ENCODE measurements around the gene PCNX2. TPM values are rescaled to one million over a fixed set of nuclear protein-coding genes. Genes with fewer than 3 reads are reported as not detected.

The PCNX2 gene
- total RNA-seq, 2 experiments from 2014 or later, result 46.4 to 49.4 TPM

DNA sequence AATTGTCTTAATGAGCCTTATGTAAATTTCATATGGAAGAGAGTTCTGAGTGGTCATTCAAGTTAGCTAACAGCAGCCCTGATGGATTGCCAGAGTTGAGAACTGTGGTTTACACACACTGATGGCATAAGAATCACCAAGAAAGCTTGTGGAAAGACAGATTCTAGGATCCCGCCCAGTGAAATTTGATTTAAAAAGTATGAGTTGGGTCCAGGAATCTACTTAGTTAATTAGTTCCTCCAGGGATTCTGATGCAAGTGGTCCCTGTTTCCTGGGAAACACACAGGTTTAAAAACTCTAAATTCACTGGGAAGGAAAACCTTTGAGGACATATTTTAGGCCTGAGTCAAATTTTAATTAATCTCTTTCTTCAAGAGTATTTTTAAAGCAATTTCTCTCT is 200.8 kb downstream of the PCNX2 start:
- H3K9me3 ChIP-seq (ENCODE audit: control insufficient read depth in 1 of 2, insufficient read depth in 1 of 2, low read length in 2 of 2), result no peaks in the 10 kb centered on the region
- ChIA-PET POLR2A (no interaction called here), CTCF (no interaction called here)
- H3K27me3 Mint-ChIP-seq, result no peaks in the 10 kb centered on the region
- H3K4me3 ChIP-seq (ENCODE audit: low read length), result no peak overlapping the region
- peaks cover 79% of the 10 kb centered on the region for H3K36me3 Mint-ChIP-seq (ENCODE audit: low read depth)
- no peak overlapping the region for H3K27ac ChIP-seq (ENCODE audit: low read depth in 1 of 2, low read length in 2 of 2)
- intact Hi-C loops (cut with DNase I, micrococcal nuclease), result no loop called here
- ATAC-seq (ENCODE audit: poor library complexity) (no peak), DNase-seq (no peak)
- H3K4me3 Mint-ChIP-seq, result no peak overlapping the region
- H3K4me1 Mint-ChIP-seq (ENCODE audit: low read depth), result peaks cover 7% of the 10 kb centered on the region
- H3K27ac Mint-ChIP-seq, result no peak overlapping the region
- H3K27me3 ChIP-seq (ENCODE audit: control insufficient read depth in 1 of 2, insufficient read depth in 2 of 2, low read length in 2 of 2), result no peaks in the 10 kb centered on the region
- TF ChIP-seq, protein P1, sequence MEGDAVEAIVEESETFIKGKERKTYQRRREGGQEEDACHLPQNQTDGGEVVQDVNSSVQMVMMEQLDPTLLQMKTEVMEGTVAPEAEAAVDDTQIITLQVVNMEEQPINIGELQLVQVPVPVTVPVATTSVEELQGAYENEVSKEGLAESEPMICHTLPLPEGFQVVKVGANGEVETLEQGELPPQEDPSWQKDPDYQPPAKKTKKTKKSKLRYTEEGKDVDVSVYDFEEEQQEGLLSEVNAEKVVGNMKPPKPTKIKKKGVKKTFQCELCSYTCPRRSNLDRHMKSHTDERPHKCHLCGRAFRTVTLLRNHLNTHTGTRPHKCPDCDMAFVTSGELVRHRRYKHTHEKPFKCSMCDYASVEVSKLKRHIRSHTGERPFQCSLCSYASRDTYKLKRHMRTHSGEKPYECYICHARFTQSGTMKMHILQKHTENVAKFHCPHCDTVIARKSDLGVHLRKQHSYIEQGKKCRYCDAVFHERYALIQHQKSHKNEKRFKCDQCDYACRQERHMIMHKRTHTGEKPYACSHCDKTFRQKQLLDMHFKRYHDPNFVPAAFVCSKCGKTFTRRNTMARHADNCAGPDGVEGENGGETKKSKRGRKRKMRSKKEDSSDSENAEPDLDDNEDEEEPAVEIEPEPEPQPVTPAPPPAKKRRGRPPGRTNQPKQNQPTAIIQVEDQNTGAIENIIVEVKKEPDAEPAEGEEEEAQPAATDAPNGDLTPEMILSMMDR (IDR thresholded peaks at IDR 0.05), result no peak
- H3K36me3 ChIP-seq (ENCODE audit: insufficient read depth, low read length), result peaks cover 11% of the 10 kb centered on the region
- H3K4me1 ChIP-seq (ENCODE audit: insufficient read depth, low read length), result no peaks in the 10 kb centered on the region
- H3K9me3 Mint-ChIP-seq, result no peaks in the 10 kb centered on the region

DNA sequence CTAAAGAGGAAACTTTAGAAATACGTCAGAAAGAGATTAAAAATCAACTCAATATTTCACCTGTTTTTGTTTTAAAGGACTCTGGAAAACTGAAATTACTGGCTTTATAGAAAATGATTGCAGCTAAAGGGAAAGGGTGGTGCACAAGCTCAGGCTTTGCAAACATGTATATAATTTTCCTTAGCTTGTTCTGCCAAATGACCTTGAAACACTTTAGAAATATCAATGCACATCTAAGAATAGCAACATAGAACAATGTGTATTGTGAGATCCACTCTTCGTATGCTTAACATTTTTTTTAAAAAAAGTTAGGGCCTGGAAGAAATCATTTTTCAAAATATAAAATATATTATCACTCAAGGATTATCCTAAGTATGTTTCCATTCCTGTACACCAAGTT is 201.3 kb downstream of the PCNX2 start:
- H3K9me3 ChIP-seq (ENCODE audit: control insufficient read depth in 1 of 2, insufficient read depth in 1 of 2, low read length in 2 of 2), result no peaks in the 10 kb centered on the region
- intact Hi-C loops (cut with DNase I, micrococcal nuclease), result no loop called here
- peaks cover 7% of the 10 kb centered on the region for H3K4me1 Mint-ChIP-seq (ENCODE audit: low read depth)
- DNase-seq (no peak), ATAC-seq (ENCODE audit: poor library complexity) (no peak)
- peaks cover 80% of the 10 kb centered on the region for H3K36me3 Mint-ChIP-seq (ENCODE audit: low read depth)
- H3K27ac ChIP-seq (ENCODE audit: low read depth in 1 of 2, low read length in 2 of 2), result no peak overlapping the region
- CTCF ChIA-PET, result no interaction called here
- no peak overlapping the region for H3K4me3 Mint-ChIP-seq
- no peak overlapping the region for H3K27ac Mint-ChIP-seq
- TF ChIP-seq, protein P1 (IDR thresholded peaks at IDR 0.05), result no peak
- no peak overlapping the region for H3K4me3 ChIP-seq (ENCODE audit: low read length)
- no peaks in the 10 kb centered on the region for H3K4me1 ChIP-seq (ENCODE audit: insufficient read depth, low read length)
- peaks cover 11% of the 10 kb centered on the region for H3K36me3 ChIP-seq (ENCODE audit: insufficient read depth, low read length)
- H3K27me3 ChIP-seq (ENCODE audit: control insufficient read depth in 1 of 2, insufficient read depth in 2 of 2, low read length in 2 of 2), result no peaks in the 10 kb centered on the region
- POLR2A ChIA-PET, result no interaction called here
- no peaks in the 10 kb centered on the region for H3K27me3 Mint-ChIP-seq
- no peaks in the 10 kb centered on the region for H3K9me3 Mint-ChIP-seq

DNA sequence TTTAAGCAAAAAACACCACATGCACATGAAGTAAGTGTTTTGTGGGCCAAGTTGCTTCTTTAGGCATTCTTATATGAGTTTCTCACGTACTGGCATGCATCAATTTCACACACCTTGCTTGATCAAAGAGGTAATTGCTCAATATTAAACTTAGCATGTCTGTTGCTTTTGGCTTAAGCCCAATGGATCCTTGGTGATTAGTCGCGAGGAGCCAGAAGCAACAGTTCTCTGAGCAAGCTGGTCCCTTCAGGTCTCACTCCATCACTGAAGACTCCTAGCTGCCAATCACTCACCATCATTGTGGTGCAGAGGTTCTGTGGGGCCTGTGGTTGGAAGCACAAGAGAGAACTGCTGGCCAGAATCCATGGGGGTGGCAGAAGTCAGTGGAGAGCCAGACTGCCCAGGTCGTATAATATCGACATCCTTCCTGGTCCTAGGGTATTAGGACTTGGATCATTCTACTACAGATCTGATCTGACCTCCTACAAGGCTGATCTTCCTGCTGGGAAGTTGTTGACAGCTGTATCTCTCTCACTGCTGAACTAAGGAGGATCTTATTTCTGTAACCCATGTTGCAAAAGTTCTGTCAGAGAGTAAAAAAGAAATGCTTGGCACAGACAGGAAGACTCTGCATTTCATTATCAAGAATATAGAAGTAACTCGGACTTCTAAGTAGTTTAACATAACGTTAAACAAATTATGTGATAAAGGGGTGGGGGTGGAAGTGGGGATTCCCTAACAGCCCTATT is 204.6 kb downstream of the PCNX2 start:
- Histone ChIP-seq H3K27ac (ENCODE audit: low read depth in 1 of 2, low read length in 2 of 2) (no peak overlapping the region), H3K4me3 (ENCODE audit: low read length) (no peak overlapping the region), H3K4me1 (ENCODE audit: insufficient read depth, low read length) (no peaks in the 10 kb centered on the region), H3K36me3 (ENCODE audit: insufficient read depth, low read length) (peaks cover 12% of the 10 kb centered on the region), H3K27me3 (ENCODE audit: control insufficient read depth in 1 of 2, insufficient read depth in 2 of 2, low read length in 2 of 2) (no peaks in the 10 kb centered on the region), H3K9me3 (ENCODE audit: control insufficient read depth in 1 of 2, insufficient read depth in 1 of 2, low read length in 2 of 2) (no peaks in the 10 kb centered on the region)
- DNase-seq (no peak), ATAC-seq (ENCODE audit: poor library complexity) (no peak)
- ChIA-PET POLR2A (no interaction called here), CTCF (no interaction called here)
- intact Hi-C loops (cut with DNase I, micrococcal nuclease), result no loop called here
- Mint-ChIP-seq H3K36me3 (ENCODE audit: low read depth) (peaks cover 82% of the 10 kb centered on the region), H3K27me3 (no peaks in the 10 kb centered on the region), H3K4me1 (ENCODE audit: low read depth) (peaks cover 7% of the 10 kb centered on the region), H3K4me3 (no peak overlapping the region), H3K27ac (no peak overlapping the region), H3K9me3 (no peaks in the 10 kb centered on the region)
- TF ChIP-seq, protein P1 (IDR thresholded peaks at IDR 0.05), result no peak
